H1 (cell line): Measurements from ENCODE around the gene DIP2C. TPM values are rescaled to one million over a fixed set of nuclear protein-coding genes. Genes with fewer than 3 reads are reported as not detected.

ENCODE experiments used
- CTCF ChIA-PET: fragments of 300-600 bp; sonication (Branson Sonifier 250); formaldehyde crosslinking; loops from one replicate; lab custom pipeline; 2021; ENCODE audit not compliant: partially characterized antibody; lab: Charles Lee
- POLR2A ChIA-PET: fragments of 300-600 bp; sonication (Branson Sonifier 250); formaldehyde crosslinking; loops from one replicate; lab custom pipeline; 2021; ENCODE audit warnings: inconsistent platforms; ENCODE audit not compliant: partially characterized antibody; lab: Charles Lee
- DNase-seq, 2 experiments: peaks; one replicate each; pipeline versions ENCODE4 v3.0.0 to v3.0.0-alpha.2; 2010 to 2022; ENCODE audit warnings: low spot score in 2 of 2, low read depth in 1 of 2, mixed read lengths in 1 of 2
- FAIRE-seq: peaks from 2 replicates; lab custom pipeline; 2011; peaks lifted over from hg19 to GRCh38; lab: Jason Lieb, UNC
- H2AFZ ChIP-seq: 2 replicates; pipeline ENCODE4 v1.8.1; 2012; ENCODE audit warnings: low read length, inconsistent platforms
- H2AK5ac ChIP-seq: 2 replicates; pipeline ENCODE4 v1.6.1; 2013; ENCODE audit warnings: low read depth, low read length
- H2BK120ac ChIP-seq: replicated peaks from 2 replicates; pipeline ENCODE3; 2013; ENCODE audit warnings: low read depth, low read length, inconsistent platforms
- H2BK12ac ChIP-seq: 2 replicates; pipeline ENCODE4 v1.6.1; 2013; ENCODE audit warnings: low read depth, low read length
- H2BK15ac ChIP-seq: 2 replicates; pipeline ENCODE4 v1.6.1; 2013; ENCODE audit warnings: low read length
- H2BK20ac ChIP-seq: 2 replicates; pipeline ENCODE4 v1.6.1; 2013; ENCODE audit warnings: low read length
- H2BK5ac ChIP-seq: 2 replicates; pipeline ENCODE4 v1.6.1; 2013; ENCODE audit warnings: low read depth, low read length
- H3K14ac ChIP-seq: 2 replicates; pipeline ENCODE4 v1.6.1; 2013; ENCODE audit warnings: inconsistent platforms; ENCODE audit not compliant: insufficient read length
- H3K18ac ChIP-seq: 2 replicates; pipeline ENCODE4 v1.6.1; 2013; ENCODE audit warnings: low read length; ENCODE audit errors: extremely low read depth
- H3K23ac ChIP-seq: 2 replicates; pipeline ENCODE4 v1.6.1; 2013; ENCODE audit warnings: inconsistent platforms; ENCODE audit not compliant: insufficient read length
- H3K23me2 ChIP-seq: 2 replicates; pipeline ENCODE4 v1.6.1; 2013; ENCODE audit warnings: low read depth, low read length
- H3K27ac ChIP-seq: 2 replicates; pipeline ENCODE4 v1.6.1; 2011; ENCODE audit warnings: low read depth, low read length, inconsistent platforms
- H3K27me3 ChIP-seq, 4 experiments: replicated peaks in 1 of 4; 1 replicate in 1 of 4; 2 replicates in 3 of 4; pipeline versions ENCODE4 v1.6.1 to v1.8.1; 2011 to 2013; ENCODE audit warnings: low read length in 3 of 4, mild to moderate bottlenecking in 3 of 4, inconsistent platforms in 2 of 4, mixed read lengths in 2 of 4, moderate library complexity in 1 of 4; ENCODE audit not compliant: control insufficient read depth in 3 of 4, insufficient read depth in 3 of 4; ENCODE audit errors: extremely low read depth in 1 of 4
- H3K36me3 ChIP-seq, 4 experiments: 2 replicates each; pipeline versions ENCODE4 v1.6.1 to v1.8.1; 2011 to 2013; ENCODE audit warnings: mild to moderate bottlenecking in 4 of 4, low read length in 3 of 4, moderate library complexity in 2 of 4, control low read depth in 1 of 4, inconsistent platforms in 1 of 4; ENCODE audit not compliant: insufficient read depth in 4 of 4, control insufficient read depth in 2 of 4
- H3K4ac ChIP-seq: replicated peaks from 2 replicates; pipeline ENCODE3; 2013; ENCODE audit warnings: low read length, low read depth, mixed read lengths, inconsistent platforms; ENCODE audit not compliant: insufficient read length
- H3K4me1 ChIP-seq, 4 experiments: replicated peaks in 1 of 4; 1 replicate in 1 of 4; 2 replicates in 3 of 4; pipeline versions ENCODE4 v1.6.1 to v1.8.1; 2011 to 2013; ENCODE audit warnings: low read length in 3 of 4, inconsistent platforms in 2 of 4, mixed read lengths in 1 of 4; ENCODE audit not compliant: insufficient read depth in 4 of 4, control insufficient read depth in 3 of 4
- H3K4me2 ChIP-seq, 2 experiments: 2 replicates each; pipeline versions ENCODE4 v1.6.1 to v1.8.1; 2011 to 2013; ENCODE audit warnings: low read depth in 2 of 2, low read length in 2 of 2, control low read depth in 1 of 2, inconsistent platforms in 1 of 2, mild to moderate bottlenecking in 1 of 2; ENCODE audit not compliant: insufficient read depth in 1 of 2
- H3K4me3 ChIP-seq, 4 experiments: fragments of 200-600, 300-600 bp in 1 of 4; sonication (generic), shearing (Covaris generic), sonication (Bioruptor Twin) in 1 of 4; 2 replicates each; pipeline versions ENCODE4 v1.5.1 to v1.8.1; 2011 to 2016; ENCODE audit warnings: low read length in 4 of 4, low read depth in 3 of 4, control low read depth in 2 of 4, inconsistent platforms in 2 of 4, mild to moderate bottlenecking in 2 of 4, mixed read lengths in 1 of 4, moderate library complexity in 1 of 4; ENCODE audit not compliant: insufficient read depth in 2 of 4; ENCODE audit errors: extremely low read depth in 1 of 4
- H3K56ac ChIP-seq: replicated peaks from 2 replicates; pipeline ENCODE3; 2013; ENCODE audit warnings: low read depth, mild to moderate bottlenecking, mixed read lengths, low read length, inconsistent platforms; ENCODE audit not compliant: insufficient read length
- H3K79me1 ChIP-seq: 2 replicates; pipeline ENCODE4 v1.6.1; 2013; ENCODE audit warnings: low read depth, low read length, control low read depth
- H3K79me2 ChIP-seq, 2 experiments: 2 replicates each; pipeline versions ENCODE4 v1.6.1 to v1.8.1; 2012 to 2013; ENCODE audit warnings: low read length in 2 of 2, mild to moderate bottlenecking in 2 of 2, inconsistent platforms in 1 of 2; ENCODE audit not compliant: insufficient read depth in 2 of 2, control insufficient read depth in 1 of 2
- H3K9ac ChIP-seq, 4 experiments: replicated peaks in 1 of 4; 1 replicate in 1 of 4; 2 replicates in 3 of 4; pipeline versions ENCODE4 v1.6.1 to v1.8.1; 2011 to 2013; ENCODE audit warnings: low read depth in 3 of 4, low read length in 3 of 4, control low read depth in 2 of 4, mild to moderate bottlenecking in 2 of 4, moderate library complexity in 2 of 4, inconsistent platforms in 1 of 4; ENCODE audit errors: extremely low read depth in 1 of 4
- H3K9me3 ChIP-seq, 2 experiments: 2 replicates each; pipeline versions ENCODE4 v1.6.1 to v1.8.1; 2012 to 2013; ENCODE audit warnings: mild to moderate bottlenecking in 2 of 2, moderate library complexity in 2 of 2, control low read depth in 1 of 2, inconsistent platforms in 1 of 2, low read depth in 1 of 2, low read length in 1 of 2, mixed read lengths in 1 of 2; ENCODE audit not compliant: insufficient read depth in 2 of 2
- H4K20me1 ChIP-seq, 2 experiments: replicated peaks in 1 of 2; 2 replicates each; pipeline versions ENCODE3 to v1.8.1; 2011 to 2013; ENCODE audit warnings: inconsistent platforms in 2 of 2, low read length in 2 of 2, mild to moderate bottlenecking in 1 of 2; ENCODE audit not compliant: insufficient read depth in 2 of 2, control insufficient read depth in 1 of 2
- H4K5ac ChIP-seq: 2 replicates; pipeline ENCODE4 v1.6.1; 2013; ENCODE audit warnings: low read length, low read depth, mixed read lengths, inconsistent platforms; ENCODE audit not compliant: insufficient read length
- H4K8ac ChIP-seq: 2 replicates; pipeline ENCODE4 v1.8.0; 2013; ENCODE audit warnings: mild to moderate bottlenecking, moderate library complexity, low read length, inconsistent platforms; ENCODE audit not compliant: insufficient read depth; ENCODE audit errors: extremely low read depth
- H4K91ac ChIP-seq: replicated peaks from 2 replicates; pipeline ENCODE3; 2013; ENCODE audit warnings: low read length, mixed read lengths, inconsistent platforms; ENCODE audit not compliant: insufficient read length
- CBX8 ChIP-seq: fragments of 300-800, 300-1000 bp; sonication (generic); IDR thresholded peaks from 2 replicates; pipeline ENCODE4 v1.7.1; 2016; ENCODE audit warnings: low read depth, low read length, borderline replicate concordance
- JUND ChIP-seq: IDR thresholded peaks from 2 replicates; pipeline ENCODE4 v1.6.1; 2011; ENCODE audit warnings: mild to moderate bottlenecking, improper control_type of control experiment, low read length
- KDM5A ChIP-seq: fragments of 200-600 bp; IDR thresholded peaks from 2 replicates; pipeline ENCODE4 v1.7.1; 2012; ENCODE audit warnings: mild to moderate bottlenecking, low read length, inconsistent platforms, mixed read lengths
- NRF1 ChIP-seq: IDR thresholded peaks from 2 replicates; pipeline ENCODE4 v1.6.1; 2011; ENCODE audit warnings: mild to moderate bottlenecking, low read depth, low read length, improper control_type of control experiment
- POLR2A ChIP-seq, 2 experiments: IDR thresholded peaks; 1 replicate in 1 of 2; 2 replicates in 1 of 2; pipeline ENCODE4 v1.6.1; 2011; ENCODE audit warnings: low read depth in 2 of 2, low read length in 2 of 2, mild to moderate bottlenecking in 2 of 2; ENCODE audit errors: control extremely low read depth in 1 of 2
- POLR2AphosphoS5 ChIP-seq: IDR thresholded peaks from 2 replicates; pipeline ENCODE4 v1.6.1; 2011; ENCODE audit warnings: low read depth, low read length
- SUZ12 ChIP-seq: fragments of 200-600 bp; sonication (generic); IDR thresholded peaks from 2 replicates; pipeline ENCODE4 v1.6.1; 2012; ENCODE audit warnings: mild to moderate bottlenecking, inconsistent platforms, low read length, moderate library complexity, mixed read lengths
- TCF12 ChIP-seq: IDR thresholded peaks from 2 replicates; pipeline ENCODE4 v1.6.1; 2011; ENCODE audit warnings: low read depth, mild to moderate bottlenecking, low read length
- ZNF274 ChIP-seq: IDR thresholded peaks from 2 replicates; pipeline ENCODE4 v1.7.0; 2012; ENCODE audit warnings: low read length, borderline replicate concordance; ENCODE audit errors: extremely low read depth
- WGBS, 2 experiments: shearing (Covaris generic) in 1 of 2; methylation state at CpG; one replicate each; pipeline versions ENCODE4 v1.1.6 to v1.1.7; 2013 to 2015; ENCODE audit warnings: low lambda C conversion rate in 2 of 2, mixed read lengths in 2 of 2, inconsistent platforms in 1 of 2, low coverage in 1 of 2, missing lambda C conversion rate in 1 of 2; ENCODE audit not compliant: insufficient replicate concordance in 2 of 2, insufficient coverage in 1 of 2, insufficient read length in 1 of 2; ENCODE audit errors: extremely low coverage in 1 of 2, missing lambda C conversion rate in 1 of 2; 5-methylcytosine and 5-hydroxymethylcytosine counted together
- polyA plus RNA-seq, 7 experiments: library from polyadenylated mRNA; depleted of rRNA in 3 of 7; stranded (reverse) in 5 of 7; unstranded in 2 of 7; fragments of >200 nt in 5 of 7; fragments of 200-250 nt in 2 of 7; gene quantifications; 1 replicate in 5 of 7; 2 replicates in 1 of 7; 4 replicates in 1 of 7; pipeline versions ENCODE4 v1.2.1 to v1.2.3, GENCODE V29; 2011 to 2013; ENCODE audit warnings: missing spikeins in 2 of 7, mixed read lengths in 2 of 7
- total RNA-seq: library from RNA; stranded (reverse); fragmentation: NEBNext Ultra II Directional; extraction: Animal tissue kit (Norgen Biotek cat#: 25700); gene quantifications from 2 replicates; pipeline ENCODE4 v1.2.1, GENCODE V29; 2021
- TF ChIP-seq, protein P1 (sequence below), 3 experiments: IDR thresholded peaks; 1 replicate in 2 of 3; 2 replicates in 1 of 3; pipeline versions ENCODE4 v1.5.1 to v1.6.1; 2011; ENCODE audit warnings: low read length in 3 of 3, mild to moderate bottlenecking in 3 of 3, inconsistent platforms in 2 of 3, low read depth in 1 of 3, moderate library complexity in 1 of 3; ENCODE audit not compliant: insufficient read depth in 1 of 3; ENCODE audit errors: control extremely low read depth in 1 of 3
- TF ChIP-seq, protein P2 (sequence below): IDR thresholded peaks from 2 replicates; pipeline ENCODE4 v1.6.1; 2012; ENCODE audit warnings: low read length, inconsistent platforms

Gene DIP2C
- total and polyA plus RNA-seq, 2 of the 8 experiments (the other 6 are each of a cell fraction or from before 2014, with no cell fraction given) = 3.8 to 9.3 TPM

DNA sequence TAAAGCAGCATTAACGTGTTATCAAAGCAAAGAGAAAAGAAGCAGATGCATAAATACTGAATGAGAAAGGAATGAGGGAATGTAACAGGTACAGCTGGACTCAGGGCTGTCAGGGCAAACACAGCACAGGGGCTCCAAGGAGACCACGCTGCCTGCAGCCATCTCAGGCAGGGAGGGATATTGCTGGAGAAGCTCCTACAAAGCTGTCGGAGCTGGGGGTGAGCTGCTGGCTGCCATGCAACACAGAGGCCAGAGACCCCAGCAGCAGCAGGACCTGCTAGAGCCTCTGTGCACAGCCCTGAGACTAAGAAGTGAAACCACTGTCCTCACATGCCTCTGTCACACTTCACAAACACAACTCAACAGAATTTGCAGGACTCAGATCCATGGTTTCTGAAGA, 235.8 kb downstream of the DIP2C start:
- Histone ChIP-seq H2BK20ac (no peak overlapping the region), H3K79me1 (no peaks in the 10 kb centered on the region; the same call in 1 of the 2 replicates), H2BK15ac (no peak overlapping the region), H4K20me1 (peaks cover 0 to 2% of the 10 kb centered on the region in 2 experiments), H3K4me3 (no peak overlapping the region), H3K36me3 (no peaks in the 10 kb centered on the region), H3K4me1 (peaks cover 0 to 2% (median 0%) of the 10 kb centered on the region in 4 experiments; a peak in 1 of 7 replicates), H2AK5ac (no peak overlapping the region), H3K27me3 (no peaks in the 10 kb centered on the region), H3K27ac (no peak overlapping the region), H4K8ac (no peak overlapping the region), H4K5ac (no peak overlapping the region), H3K18ac (no peak overlapping the region), H3K56ac (no peak overlapping the region), H3K14ac (no peak overlapping the region), H2AFZ (no peak overlapping the region), H2BK12ac (no peak overlapping the region), H3K23me2 (no peaks in the 10 kb centered on the region), H3K9me3 (no peaks in the 10 kb centered on the region), H2BK5ac (no peak overlapping the region), H2BK120ac (no peak overlapping the region), H3K23ac (no peak overlapping the region), H3K4me2 (no peak overlapping the region), H3K9ac (no peak overlapping the region), H4K91ac (no peak overlapping the region), H3K4ac (no peak overlapping the region), H3K79me2 (no peaks in the 10 kb centered on the region)
- no peak for DNase-seq
- no peak for FAIRE-seq
- WGBS, 2 experiments = 83% methylated on average over 3 of the region's 3 CpGs; no CpG with 5 or more reads in 1 of the 2 experiments
- ChIA-PET CTCF (no interaction called here), POLR2A (no interaction called here)
- TF ChIP-seq POLR2AphosphoS5 = no peak
- TF ChIP-seq CBX8 = no peak
- no peak for TF ChIP-seq POLR2A (IDR thresholded peaks at IDR 0.05; ENCODE audit: control extremely low read depth in 1 of 2, low read depth in 2 of 2, low read length in 2 of 2)
- TF ChIP-seq NRF1 = no peak
- TF ChIP-seq, protein P1, sequence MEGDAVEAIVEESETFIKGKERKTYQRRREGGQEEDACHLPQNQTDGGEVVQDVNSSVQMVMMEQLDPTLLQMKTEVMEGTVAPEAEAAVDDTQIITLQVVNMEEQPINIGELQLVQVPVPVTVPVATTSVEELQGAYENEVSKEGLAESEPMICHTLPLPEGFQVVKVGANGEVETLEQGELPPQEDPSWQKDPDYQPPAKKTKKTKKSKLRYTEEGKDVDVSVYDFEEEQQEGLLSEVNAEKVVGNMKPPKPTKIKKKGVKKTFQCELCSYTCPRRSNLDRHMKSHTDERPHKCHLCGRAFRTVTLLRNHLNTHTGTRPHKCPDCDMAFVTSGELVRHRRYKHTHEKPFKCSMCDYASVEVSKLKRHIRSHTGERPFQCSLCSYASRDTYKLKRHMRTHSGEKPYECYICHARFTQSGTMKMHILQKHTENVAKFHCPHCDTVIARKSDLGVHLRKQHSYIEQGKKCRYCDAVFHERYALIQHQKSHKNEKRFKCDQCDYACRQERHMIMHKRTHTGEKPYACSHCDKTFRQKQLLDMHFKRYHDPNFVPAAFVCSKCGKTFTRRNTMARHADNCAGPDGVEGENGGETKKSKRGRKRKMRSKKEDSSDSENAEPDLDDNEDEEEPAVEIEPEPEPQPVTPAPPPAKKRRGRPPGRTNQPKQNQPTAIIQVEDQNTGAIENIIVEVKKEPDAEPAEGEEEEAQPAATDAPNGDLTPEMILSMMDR (IDR thresholded peaks at IDR 0.05; ENCODE audit: control extremely low read depth in 1 of 3, insufficient read depth in 1 of 3, low read depth in 1 of 3, low read length in 3 of 3) = no peak
- no peak for TF ChIP-seq KDM5A
- TF ChIP-seq JUND = no peak
- TF ChIP-seq, protein P2, sequence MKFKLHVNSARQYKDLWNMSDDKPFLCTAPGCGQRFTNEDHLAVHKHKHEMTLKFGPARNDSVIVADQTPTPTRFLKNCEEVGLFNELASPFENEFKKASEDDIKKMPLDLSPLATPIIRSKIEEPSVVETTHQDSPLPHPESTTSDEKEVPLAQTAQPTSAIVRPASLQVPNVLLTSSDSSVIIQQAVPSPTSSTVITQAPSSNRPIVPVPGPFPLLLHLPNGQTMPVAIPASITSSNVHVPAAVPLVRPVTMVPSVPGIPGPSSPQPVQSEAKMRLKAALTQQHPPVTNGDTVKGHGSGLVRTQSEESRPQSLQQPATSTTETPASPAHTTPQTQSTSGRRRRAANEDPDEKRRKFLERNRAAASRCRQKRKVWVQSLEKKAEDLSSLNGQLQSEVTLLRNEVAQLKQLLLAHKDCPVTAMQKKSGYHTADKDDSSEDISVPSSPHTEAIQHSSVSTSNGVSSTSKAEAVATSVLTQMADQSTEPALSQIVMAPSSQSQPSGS = no peak
- no peak for TF ChIP-seq SUZ12
- TF ChIP-seq ZNF274 = no peak
- TF ChIP-seq TCF12 = no peak
